Eye (tissue), 1 donor: ENCODE results near the gene ABAT.
"Not testable (repeated sequence)": the region's sequence is repeated elsewhere in the genome, so short reads cannot be mapped to it uniquely, and the experiment has no call there.

Source experiments
- DNase-seq: peaks from one replicate; pipeline ENCODE4 v3.0.0-alpha.2; 2015

Gene ABAT

DNA sequence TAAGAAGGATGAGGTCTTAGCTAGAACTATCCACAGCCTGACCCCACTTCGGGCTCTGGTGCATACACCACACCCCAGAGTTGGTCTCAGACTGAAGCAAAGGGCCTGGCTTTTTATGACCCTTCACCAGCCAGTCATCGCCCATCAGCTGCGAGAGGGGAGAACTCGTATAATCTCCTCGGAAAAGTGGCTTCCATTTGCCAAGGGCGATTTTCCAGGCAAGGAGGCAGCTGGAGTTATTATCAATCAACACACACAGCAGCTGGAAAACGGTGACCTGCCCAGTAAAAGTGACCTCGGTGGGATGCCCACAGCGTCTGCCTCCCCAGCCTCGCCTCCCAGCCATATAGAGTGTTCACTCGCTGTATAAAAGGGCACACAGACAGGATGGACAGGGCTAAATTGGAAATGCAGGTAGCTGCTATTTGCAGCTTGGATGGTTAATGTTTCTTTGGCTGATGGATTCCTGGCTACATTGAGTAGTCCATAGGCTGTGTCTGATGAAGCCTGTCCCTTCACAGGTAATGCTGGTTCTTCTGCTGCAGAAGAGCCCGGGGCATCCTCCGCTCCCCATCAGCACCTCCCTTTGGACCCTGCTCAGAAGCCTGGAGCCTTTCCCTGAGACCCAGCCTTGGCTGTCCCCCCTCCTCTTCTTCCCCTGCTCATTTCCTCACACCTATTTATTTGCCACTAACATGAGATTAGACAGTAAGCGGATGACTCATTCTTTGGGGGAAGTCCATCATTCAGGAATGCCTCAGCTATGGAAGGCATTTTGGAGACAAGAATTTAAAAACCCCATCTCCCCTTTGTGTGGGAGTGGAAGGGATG, 77.3 kb downstream of the ABAT start:
- no peak for DNase-seq

DNA sequence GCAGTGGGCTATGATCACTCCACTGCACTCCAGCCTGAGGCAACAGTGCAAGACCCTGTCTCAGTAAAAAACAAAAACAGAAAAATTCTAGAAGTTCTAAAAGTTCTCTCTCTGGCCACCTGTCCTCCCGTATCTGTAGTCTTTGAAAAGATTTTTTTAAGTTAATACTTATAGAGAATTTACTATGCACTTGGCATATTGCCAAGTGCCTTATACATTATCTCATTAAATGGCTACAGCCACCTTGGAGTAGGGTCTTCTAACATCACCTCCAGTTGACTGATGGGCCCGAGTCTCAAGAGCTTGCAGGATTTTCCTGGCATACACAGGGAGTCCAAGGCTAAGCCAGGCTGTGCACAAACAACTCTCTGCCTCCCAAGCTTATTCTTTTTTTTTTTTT, 78.3 kb downstream of the ABAT start:
- DNase-seq, result no peak

GRCh38 chr16:8753416-8754054, 79.1 kb downstream of the ABAT start:
- no peak for DNase-seq

- no peak for DNase-seq
These were observed 82.3 kb downstream of the ABAT start for GRCh38 chr16:8756755-8757154.

DNA sequence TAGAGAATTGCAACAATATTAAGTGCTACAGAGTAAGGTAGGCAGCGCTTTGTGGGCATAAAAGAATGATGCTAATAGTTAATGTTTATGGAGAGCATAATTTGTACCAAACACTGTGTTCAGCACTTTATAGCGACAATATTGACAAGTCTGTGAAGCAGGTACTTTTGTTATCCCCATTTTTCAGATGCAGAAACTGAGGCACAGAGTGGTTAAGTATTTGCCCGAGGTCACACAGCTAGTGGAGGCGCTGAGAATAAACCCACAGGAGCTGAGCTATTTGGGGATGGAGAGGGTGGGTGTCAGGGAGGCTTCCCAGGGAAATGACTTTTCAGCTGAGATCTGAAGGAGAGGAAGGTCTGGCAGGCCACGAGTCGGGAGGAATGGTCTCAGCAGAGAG, 83.6 kb downstream of the ABAT start:
- no peak for DNase-seq

DNA sequence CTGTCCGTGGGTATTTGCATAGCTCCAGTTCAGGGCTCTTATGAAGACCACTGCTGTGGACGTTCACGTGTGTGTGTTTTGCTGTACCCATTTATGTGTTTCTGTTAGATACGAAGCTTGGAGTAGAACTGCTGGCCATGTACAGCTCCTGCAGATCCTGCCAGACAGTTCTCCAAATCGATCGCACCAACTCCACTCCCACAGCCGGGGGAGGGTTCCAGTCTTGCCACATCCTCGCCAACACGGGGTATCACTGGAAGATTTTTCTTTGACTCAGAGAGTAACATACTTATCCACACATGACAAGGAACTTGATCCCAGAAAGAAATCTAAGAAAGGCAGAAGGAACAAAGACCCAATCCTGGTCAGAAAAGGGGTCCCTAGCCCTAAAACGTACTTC, 85.6 kb downstream of the ABAT start:
- no peak for DNase-seq

DNA sequence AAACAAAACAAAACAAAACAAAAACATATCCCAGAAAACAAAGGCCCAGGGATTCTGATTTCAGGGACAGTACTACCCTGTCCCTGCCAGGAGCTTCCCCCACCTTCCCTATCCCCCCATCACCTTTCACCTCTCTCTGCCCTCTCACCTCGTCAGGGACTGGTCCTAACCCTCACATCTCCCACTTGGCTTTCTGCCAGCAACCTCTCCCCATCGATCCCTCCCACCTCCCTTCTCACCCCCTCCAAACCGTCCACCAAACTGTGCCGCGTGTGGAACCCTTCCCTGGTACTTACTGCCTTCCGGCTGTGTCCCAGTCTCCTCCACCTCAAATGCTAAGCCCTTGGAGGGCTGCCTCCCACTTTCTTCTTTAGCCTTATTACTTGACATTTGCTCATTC, 86.7 kb downstream of the ABAT start:
- no peak for DNase-seq

- no peak for DNase-seq
These were observed 87.8 kb downstream of the ABAT start for GRCh38 chr16:8762254-8762653.

- DNase-seq, result no peak
These were observed 88.7 kb downstream of the ABAT start for GRCh38 chr16:8763083-8763482.

- DNase-seq, result no peak
These were observed 89.5 kb downstream of the ABAT start for GRCh38 chr16:8763899-8764298.

GRCh38 chr16:8764525-8765250, 90.3 kb downstream of the ABAT start:
- DNase-seq, result no peak

DNA sequence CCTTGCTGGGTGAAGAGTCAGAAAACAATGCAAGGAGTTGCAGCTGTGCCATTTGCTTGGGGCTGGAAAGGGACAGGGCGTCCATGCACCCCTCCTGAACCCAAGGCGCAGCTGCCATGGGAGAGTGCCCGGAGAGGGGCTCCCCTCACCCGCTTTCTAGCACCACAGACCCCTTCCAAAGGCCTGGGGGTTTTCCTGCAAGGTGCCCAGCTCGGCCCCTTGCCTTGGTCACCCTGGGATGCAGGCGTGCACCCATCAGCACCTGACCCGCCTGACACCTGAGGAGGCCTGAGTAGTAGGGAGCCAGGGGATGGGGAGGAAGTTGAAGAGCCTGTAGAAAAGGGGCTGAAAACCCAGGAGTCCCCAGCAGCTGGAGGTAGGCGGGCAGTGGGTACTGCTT, 92.8 kb downstream of the ABAT start:
- DNase-seq, result no peak

- no peak for DNase-seq
These were observed 93.9 kb downstream of the ABAT start for GRCh38 chr16:8768283-8768682.

GRCh38 chr16:8768692-8769091, 94.3 kb downstream of the ABAT start:
- DNase-seq, result peak; percentile 48

DNA sequence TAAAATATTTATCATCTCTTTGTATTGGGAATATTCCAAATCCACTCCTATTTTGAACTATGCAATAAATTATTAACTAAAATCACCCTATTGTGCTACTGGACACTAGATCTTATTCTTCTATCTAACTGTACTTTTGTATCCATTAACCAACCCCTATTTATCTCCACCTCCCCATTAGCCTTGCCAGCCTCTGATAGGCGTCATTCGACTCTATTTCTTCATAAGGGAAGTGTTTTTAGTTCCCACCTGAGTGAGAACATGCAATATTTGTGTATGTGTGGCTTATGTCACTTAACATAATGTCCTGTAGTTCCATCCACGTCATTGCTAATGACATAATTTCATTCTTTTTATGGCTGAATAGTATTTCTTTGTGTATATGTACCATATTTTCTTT, 99.1 kb downstream of the ABAT start:
- DNase-seq, result no peak

DNA sequence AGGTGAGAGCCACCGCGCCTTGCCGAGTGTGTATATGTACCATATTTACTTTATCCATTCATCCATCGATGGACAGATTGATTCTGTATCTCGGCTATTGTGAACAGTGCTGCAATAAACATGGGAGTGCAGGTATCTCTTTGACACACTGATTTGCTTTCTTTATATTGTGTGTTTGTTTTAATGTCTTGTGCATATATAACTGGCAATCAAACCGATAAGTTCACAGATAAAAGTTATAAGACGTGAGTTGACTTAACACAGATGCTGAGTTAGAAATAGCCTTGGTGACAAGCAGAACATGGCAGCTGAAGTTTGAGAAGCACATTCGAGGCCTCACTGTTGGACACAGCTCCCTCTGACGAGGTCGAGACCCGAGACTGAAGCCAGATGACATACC, 99.8 kb downstream of the ABAT start:
- DNase-seq, result no peak

DNA sequence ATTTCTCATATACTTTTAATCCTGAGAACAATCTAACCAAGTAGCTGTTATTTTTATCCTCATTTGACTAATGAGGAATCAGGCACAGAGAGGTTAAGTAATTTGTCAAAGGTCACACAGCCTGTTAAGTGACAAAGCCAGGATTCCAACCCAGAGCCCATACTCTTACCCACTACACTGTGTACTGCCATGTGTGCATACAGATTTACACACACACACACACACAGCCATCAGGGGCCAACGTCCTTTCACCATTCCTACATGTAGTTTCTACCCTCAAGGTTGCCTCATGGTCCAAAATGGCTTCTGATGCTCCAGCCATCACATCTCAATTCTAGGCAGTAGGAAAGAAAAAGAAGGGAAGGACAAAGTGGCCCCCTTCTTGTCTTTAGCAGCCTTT, 100.9 kb downstream of the ABAT start:
- DNase-seq, result no peak

DNA sequence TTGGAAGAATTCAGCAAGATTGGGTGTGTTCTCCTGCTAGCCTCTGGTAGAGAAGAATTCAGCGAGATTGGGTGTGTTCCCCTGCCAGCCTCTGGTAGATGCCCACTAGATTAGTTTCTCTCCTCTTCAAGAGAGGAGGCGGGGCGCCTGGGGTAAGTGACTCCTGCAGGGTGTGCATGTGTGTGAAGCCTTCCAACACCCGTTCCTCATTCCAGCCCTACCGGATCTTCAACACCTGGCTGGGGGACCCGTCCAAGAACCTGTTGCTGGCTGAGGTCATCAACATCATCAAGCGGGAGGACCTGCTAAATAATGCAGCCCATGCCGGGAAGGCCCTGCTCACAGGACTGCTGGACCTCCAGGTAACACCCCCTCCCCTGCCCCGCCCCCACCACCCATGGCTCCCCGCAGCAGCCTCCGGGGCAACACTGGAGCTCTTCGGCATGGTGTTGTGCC, 101.7 kb downstream of the ABAT start:
- no peak for DNase-seq

DNA sequence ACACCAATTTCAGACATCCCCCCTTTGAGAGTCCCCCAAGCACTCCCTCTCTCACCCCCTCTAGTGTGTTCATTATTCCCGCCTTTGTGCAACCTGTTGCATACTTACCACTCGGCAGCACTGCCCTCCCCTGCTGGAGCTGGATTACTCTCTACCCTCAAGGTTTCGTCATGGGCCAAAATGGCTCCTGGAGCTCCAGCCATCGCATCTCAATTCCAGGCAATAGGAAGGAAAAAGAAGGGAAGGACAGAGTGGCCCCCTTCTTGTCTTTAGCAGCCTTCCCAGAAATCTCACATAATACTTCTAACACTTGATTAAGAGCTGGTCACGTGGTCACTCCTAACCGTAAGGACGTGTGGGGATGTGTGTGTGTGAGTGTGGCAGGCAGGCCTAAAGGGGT, 102.8 kb downstream of the ABAT start:
- DNase-seq, result no peak

DNA sequence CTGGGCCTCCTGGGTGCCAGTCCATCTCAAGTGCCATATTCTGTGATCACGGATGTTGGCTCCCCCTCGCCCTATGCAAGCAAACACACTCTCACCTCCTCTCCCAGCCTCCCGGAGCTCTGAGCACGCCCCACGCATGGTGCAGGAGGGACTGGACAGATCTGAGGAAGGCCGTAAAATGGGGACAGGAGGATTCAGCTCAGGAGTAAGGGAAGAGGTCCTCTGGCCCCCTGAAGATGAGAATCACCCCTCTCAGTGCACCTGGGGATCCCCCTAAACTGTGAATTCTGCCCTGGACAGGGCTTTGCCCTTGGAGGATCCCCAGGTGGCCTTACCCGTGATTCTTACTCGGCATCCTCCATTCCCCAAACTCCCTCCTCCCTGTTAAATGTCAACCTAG, 107.4 kb downstream of the ABAT start:
- DNase-seq, result no peak

- DNase-seq, result no peak
These were observed 108.3 kb downstream of the ABAT start for GRCh38 chr16:8782673-8783072.

DNA sequence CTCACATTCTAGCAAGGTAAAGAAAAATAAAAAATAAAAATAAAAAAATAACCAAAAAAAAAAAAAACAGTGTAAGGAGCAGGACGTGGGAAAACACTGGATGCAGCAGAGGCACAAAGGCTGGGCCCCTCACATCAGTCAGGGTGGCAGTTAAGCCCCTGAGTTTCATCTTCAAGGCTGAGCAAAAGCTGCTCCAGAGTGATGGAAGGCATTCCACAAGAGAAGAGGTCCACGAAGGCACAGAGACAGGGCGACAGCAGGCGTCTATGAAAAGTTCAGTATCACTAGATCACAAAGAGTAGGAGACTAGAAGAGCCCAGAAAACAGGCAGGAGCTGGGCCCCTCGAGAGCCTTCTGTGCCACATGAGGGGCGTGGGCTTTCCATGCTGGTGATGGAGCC, 111.0 kb downstream of the ABAT start:
- DNase-seq, result no peak

GRCh38 chr16:8786316-8786715, 111.9 kb downstream of the ABAT start:
- not testable (repeated sequence) for DNase-seq

DNA sequence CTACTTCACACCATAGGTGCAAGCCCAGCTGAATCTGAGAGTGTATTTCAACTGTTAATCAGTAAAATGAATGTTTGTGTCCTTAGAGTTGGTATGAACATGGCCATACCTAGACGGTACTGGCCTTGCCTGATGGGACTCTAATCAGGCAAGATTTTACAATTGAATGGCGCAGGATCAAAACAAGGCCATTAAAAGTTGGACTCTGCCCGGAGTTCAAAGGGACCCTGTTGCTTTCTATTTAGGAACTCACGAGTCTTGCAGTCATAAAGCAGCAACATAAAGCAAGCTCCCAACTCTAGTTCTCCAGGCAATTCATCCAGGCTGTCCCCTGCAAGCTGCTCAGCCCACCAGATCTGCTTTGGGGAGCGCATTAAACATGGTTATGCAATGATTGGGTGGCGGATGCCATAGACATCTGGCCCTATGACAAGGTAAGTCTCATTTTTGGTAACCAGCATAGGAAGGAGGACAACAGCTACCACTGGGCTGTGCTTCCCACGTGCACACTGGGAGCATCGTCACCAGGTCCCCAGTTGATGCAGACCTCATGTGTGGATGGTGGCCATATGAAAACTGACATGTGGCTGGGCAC, 114.3 kb downstream of the ABAT start:
- peak; percentile 12 for DNase-seq
